ENCODE results near the gene ADAMTS10.

GRCh38 chr19:8601796-8602195 lies 8.7 kb downstream of the ADAMTS10 start:
- TF ChIP-seq EZH2 (IDR thresholded peaks at IDR 0.05; ENCODE audit: borderline replicate concordance, low read depth, low read length, severe bottlenecking), result no peak
- no peak for TF ChIP-seq CTCF (IDR thresholded peaks at IDR 0.05; ENCODE audit: borderline replicate concordance, extremely low read depth, low read length, poor library complexity, severe bottlenecking)

Data from DND-41 (cell line).